H9 (cell line): ENCODE results near the gene KIAA1549. TPM values are rescaled to one million over a fixed set of nuclear protein-coding genes. Genes with fewer than 3 reads are reported as not detected.

Source experiments
- DNase-seq: peaks from one replicate; pipeline ENCODE4 v3.0.0-alpha.2; 2017
- H2AFZ ChIP-seq: one replicate; pipeline ENCODE4 v1.6.1; 2013; ENCODE audit warnings: mild to moderate bottlenecking, low read length, control low read depth, moderate library complexity
- H2AK5ac ChIP-seq: 2 replicates; pipeline ENCODE4 v1.6.1; 2013; ENCODE audit warnings: low read length, control low read depth, mixed read lengths; ENCODE audit not compliant: insufficient read length
- H2BK120ac ChIP-seq: one replicate; pipeline ENCODE4 v1.6.1; 2013; ENCODE audit warnings: low read depth, mild to moderate bottlenecking, low read length, control low read depth, inconsistent platforms; ENCODE audit not compliant: poor library complexity, severe bottlenecking
- H2BK12ac ChIP-seq: 2 replicates; pipeline ENCODE4 v1.6.1; 2013; ENCODE audit warnings: low read length, control low read depth, mixed read lengths, low read depth; ENCODE audit not compliant: insufficient read length
- H2BK15ac ChIP-seq: 2 replicates; pipeline ENCODE4 v1.6.1; 2013; ENCODE audit warnings: low read depth, low read length, control low read depth
- H2BK20ac ChIP-seq: one replicate; pipeline ENCODE4 v1.6.1; 2013; ENCODE audit warnings: low read depth, mild to moderate bottlenecking, low read length, control low read depth, inconsistent platforms; ENCODE audit not compliant: poor library complexity, severe bottlenecking
- H2BK5ac ChIP-seq: 2 replicates; pipeline ENCODE4 v1.6.1; 2013; ENCODE audit warnings: low read length, control low read depth, mixed read lengths; ENCODE audit not compliant: insufficient read length
- H3K14ac ChIP-seq: 2 replicates; pipeline ENCODE4 v1.6.1; 2013; ENCODE audit warnings: low read length, control low read depth; ENCODE audit not compliant: insufficient read depth
- H3K18ac ChIP-seq: 2 replicates; pipeline ENCODE4 v1.6.1; 2013; ENCODE audit warnings: low read depth, mild to moderate bottlenecking, mixed read lengths, low read length, control low read depth; ENCODE audit not compliant: insufficient read length
- H3K23ac ChIP-seq: 2 replicates; pipeline ENCODE4 v1.6.1; 2013; ENCODE audit warnings: low read length, control low read depth, mixed read lengths, low read depth; ENCODE audit not compliant: insufficient read length
- H3K23me2 ChIP-seq: 2 replicates; pipeline ENCODE4 v1.6.1; 2013; ENCODE audit warnings: low read depth, mild to moderate bottlenecking, mixed read lengths, low read length, control low read depth; ENCODE audit not compliant: insufficient read length, poor library complexity, severe bottlenecking
- H3K27ac ChIP-seq: 2 replicates; pipeline ENCODE4 v1.5.1; 2013; ENCODE audit warnings: low read length, control low read depth, mixed read lengths, low read depth; ENCODE audit not compliant: insufficient read length
- H3K27me3 ChIP-seq: 2 replicates; pipeline ENCODE4 v1.6.1; 2013; ENCODE audit warnings: low read length, control low read depth, inconsistent platforms; ENCODE audit not compliant: insufficient read depth
- H3K4ac ChIP-seq: 2 replicates; pipeline ENCODE4 v1.6.1; 2013; ENCODE audit warnings: low read depth, mild to moderate bottlenecking, control low read depth, inconsistent platforms, low read length, moderate library complexity
- H3K4me1 ChIP-seq: 2 replicates; pipeline ENCODE4 v1.6.1; 2013; ENCODE audit warnings: low read length, control low read depth, inconsistent platforms; ENCODE audit not compliant: insufficient read depth
- H3K4me2 ChIP-seq: 2 replicates; pipeline ENCODE4 v1.6.1; 2013; ENCODE audit warnings: low read length, control low read depth, mixed read lengths; ENCODE audit not compliant: insufficient read length, insufficient read depth
- H3K56ac ChIP-seq: 2 replicates; pipeline ENCODE4 v1.6.1; 2013; ENCODE audit warnings: low read depth, mild to moderate bottlenecking, mixed read lengths, low read length, control low read depth; ENCODE audit not compliant: insufficient read length
- H3K79me1 ChIP-seq: 2 replicates; pipeline ENCODE4 v1.6.1; 2013; ENCODE audit warnings: low read depth, mild to moderate bottlenecking, moderate library complexity, low read length, control low read depth, inconsistent platforms; ENCODE audit not compliant: insufficient read depth, poor library complexity, severe bottlenecking
- H3K79me2 ChIP-seq: 2 replicates; pipeline ENCODE4 v1.6.1; 2013; ENCODE audit warnings: low read length, control low read depth, inconsistent platforms; ENCODE audit not compliant: insufficient read depth
- H3K9ac ChIP-seq: 2 replicates; pipeline ENCODE4 v1.6.1; 2013; ENCODE audit warnings: low read length, control low read depth, mixed read lengths; ENCODE audit not compliant: insufficient read length; ENCODE audit errors: extremely low read depth
- H3K9me3 ChIP-seq: one replicate; pipeline ENCODE4 v1.6.1; 2013; ENCODE audit warnings: low read depth, low read length, inconsistent platforms; ENCODE audit not compliant: control insufficient read depth
- H3T11ph ChIP-seq: one replicate; pipeline ENCODE4 v1.6.1; 2013; ENCODE audit warnings: mild to moderate bottlenecking, low read length, control low read depth, inconsistent platforms
- H4K20me1 ChIP-seq: one replicate; pipeline ENCODE4 v1.6.1; 2013; ENCODE audit not compliant: control insufficient read depth, insufficient read length, insufficient read depth
- H4K5ac ChIP-seq: 2 replicates; pipeline ENCODE4 v1.6.1; 2013; ENCODE audit warnings: low read depth, mild to moderate bottlenecking, mixed read lengths, low read length, control low read depth; ENCODE audit not compliant: insufficient read length
- H4K8ac ChIP-seq: replicated peaks from 2 replicates; pipeline ENCODE4 v1.6.1; 2013; ENCODE audit warnings: low read length, control low read depth, mixed read lengths, low read depth; ENCODE audit not compliant: insufficient read length
- H4K91ac ChIP-seq: 2 replicates; pipeline ENCODE4 v1.6.1; 2013; ENCODE audit warnings: low read depth, mild to moderate bottlenecking, moderate library complexity, mixed read lengths, low read length, control low read depth; ENCODE audit not compliant: insufficient read length
- H3K27ac Mint-ChIP-seq, 3 experiments: 2 replicates in 2 of 3; 3 replicates in 1 of 3; pipeline ENCODE4 v1.8.0; 2020 to 2021; ENCODE audit warnings: mixed read lengths in 3 of 3, mild to moderate bottlenecking in 1 of 3, moderate library complexity in 1 of 3
- H3K27me3 Mint-ChIP-seq: 2 replicates; pipeline ENCODE4 v1.8.0; 2021; ENCODE audit warnings: low read depth, mild to moderate bottlenecking, moderate library complexity, mixed read lengths
- H3K36me3 Mint-ChIP-seq, 3 experiments: 2 replicates in 2 of 3; 3 replicates in 1 of 3; pipeline ENCODE4 v1.8.0; 2020 to 2021; ENCODE audit warnings: low read depth in 3 of 3, mixed read lengths in 3 of 3; ENCODE audit not compliant: insufficient read depth in 1 of 3
- H3K4me1 Mint-ChIP-seq, 2 experiments: 2 replicates each; pipeline ENCODE4 v1.8.0; 2020; ENCODE audit warnings: mixed read lengths in 2 of 2
- H3K4me3 Mint-ChIP-seq, 2 experiments: 2 replicates in 1 of 2; 3 replicates in 1 of 2; pipeline ENCODE4 v1.8.0; 2020 to 2021; ENCODE audit warnings: mild to moderate bottlenecking in 2 of 2, mixed read lengths in 2 of 2, moderate library complexity in 1 of 2
- H3K9me3 Mint-ChIP-seq, 2 experiments: 2 replicates in 1 of 2; 3 replicates in 1 of 2; pipeline ENCODE4 v1.8.0; 2020; ENCODE audit warnings: mild to moderate bottlenecking in 2 of 2, mixed read lengths in 2 of 2, moderate library complexity in 1 of 2
- WGBS: extraction: QIAGEN DNeasy Blood & Tissue Kit; methylation state at CpG from one replicate; pipeline ENCODE4 v1.1.7; 2013; ENCODE audit warnings: missing lambda C conversion rate, low lambda C conversion rate, mixed read lengths; ENCODE audit not compliant: insufficient read length; ENCODE audit errors: extremely low coverage; 5-methylcytosine and 5-hydroxymethylcytosine counted together
- total RNA-seq: library from RNA; stranded (reverse); gene quantifications from 2 replicates; pipeline ENCODE4 v1.2.1, GENCODE V29; 2021
- TF ChIP-seq, protein P1 (sequence below): fragments of 200-600 bp; sonication (generic); conservative IDR thresholded peaks from 3 replicates; pipeline ENCODE4 v1.8.0; 2021; ENCODE audit warnings: antibody characterized with exemption, mild to moderate bottlenecking

Gene KIAA1549
- total RNA-seq, 1 experiment from 2014 or later = 11.9 TPM

GRCh38 chr7:138958391-138958956 is 22.7 kb downstream of the KIAA1549 start:
- Histone ChIP-seq H3K79me2 (peaks cover 7% of the 10 kb centered on the region; the same call in 1 of the 2 replicates), H3T11ph (no peak overlapping the region), H4K5ac (no peak overlapping the region), H3K27me3 (no peaks in the 10 kb centered on the region), H3K18ac (no peak overlapping the region), H3K4me2 (no peak overlapping the region), H3K14ac (no peak overlapping the region), H2BK120ac (no peak overlapping the region), H3K9ac (no peak overlapping the region), H4K91ac (no peak overlapping the region), H3K4ac (no peak overlapping the region), H2AFZ (no peak overlapping the region), H2BK20ac (no peak overlapping the region), H2BK5ac (no peak overlapping the region), H4K8ac (no peak overlapping the region), H3K4me1 (no peaks in the 10 kb centered on the region; the same call in 1 of the 2 replicates), H2BK15ac (no peak overlapping the region), H3K23ac (no peak overlapping the region), H2AK5ac (no peak overlapping the region), H4K20me1 (no peaks in the 10 kb centered on the region), H3K79me1 (peaks cover 10% of the 10 kb centered on the region), H3K9me3 (no peaks in the 10 kb centered on the region), H3K23me2 (no peaks in the 10 kb centered on the region), H2BK12ac (no peak overlapping the region), H3K56ac (no peak overlapping the region), H3K27ac (no peak overlapping the region)
- Mint-ChIP-seq H3K4me1 (peaks cover 36 to 39% of the 10 kb centered on the region in 2 experiments), H3K27me3 (no peaks in the 10 kb centered on the region), H3K27ac (peak overlapping the region in 1 of 3 experiments; percentile 39; a peak in 1 of 7 replicates), H3K36me3 (peaks cover 0 to 5% (median 0%) of the 10 kb centered on the region in 3 experiments; a peak in 2 of 7 replicates), H3K4me3 (no peak overlapping the region), H3K9me3 (no peaks in the 10 kb centered on the region)
- no peak for DNase-seq
- TF ChIP-seq, protein P1, sequence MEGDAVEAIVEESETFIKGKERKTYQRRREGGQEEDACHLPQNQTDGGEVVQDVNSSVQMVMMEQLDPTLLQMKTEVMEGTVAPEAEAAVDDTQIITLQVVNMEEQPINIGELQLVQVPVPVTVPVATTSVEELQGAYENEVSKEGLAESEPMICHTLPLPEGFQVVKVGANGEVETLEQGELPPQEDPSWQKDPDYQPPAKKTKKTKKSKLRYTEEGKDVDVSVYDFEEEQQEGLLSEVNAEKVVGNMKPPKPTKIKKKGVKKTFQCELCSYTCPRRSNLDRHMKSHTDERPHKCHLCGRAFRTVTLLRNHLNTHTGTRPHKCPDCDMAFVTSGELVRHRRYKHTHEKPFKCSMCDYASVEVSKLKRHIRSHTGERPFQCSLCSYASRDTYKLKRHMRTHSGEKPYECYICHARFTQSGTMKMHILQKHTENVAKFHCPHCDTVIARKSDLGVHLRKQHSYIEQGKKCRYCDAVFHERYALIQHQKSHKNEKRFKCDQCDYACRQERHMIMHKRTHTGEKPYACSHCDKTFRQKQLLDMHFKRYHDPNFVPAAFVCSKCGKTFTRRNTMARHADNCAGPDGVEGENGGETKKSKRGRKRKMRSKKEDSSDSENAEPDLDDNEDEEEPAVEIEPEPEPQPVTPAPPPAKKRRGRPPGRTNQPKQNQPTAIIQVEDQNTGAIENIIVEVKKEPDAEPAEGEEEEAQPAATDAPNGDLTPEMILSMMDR = no peak
- no CpG with 5 or more reads among the region's 6 CpGs for WGBS
